Measurements from ENCODE around the gene C10orf90.

Gene C10orf90

GRCh38 chr10:126674741-126675515 lies 4.4 kb upstream of the C10orf90 start:
- no peak for DNase-seq

- DNase-seq, result no peak
Observed at GRCh38 chr10:126673565-126673964, 3.1 kb upstream of the C10orf90 start.

GRCh38 chr10:126671402-126671975 lies 996 bp upstream of the C10orf90 start:
- no peak for DNase-seq

GRCh38 chr10:126670895-126671261 lies 385 bp upstream of the C10orf90 start:
- no peak for DNase-seq

- DNase-seq, result no peak
Observed at GRCh38 chr10:126669168-126669567, 1.3 kb downstream of the C10orf90 start.

GRCh38 chr10:126668505-126668904 lies 2.0 kb downstream of the C10orf90 start:
- DNase-seq, result no peak

- no peak for DNase-seq
Observed at GRCh38 chr10:126667568-126667967, 2.9 kb downstream of the C10orf90 start.

GRCh38 chr10:126665207-126665606 lies 5.3 kb downstream of the C10orf90 start:
- DNase-seq, result no peak

- DNase-seq, result no peak
Observed at GRCh38 chr10:126663880-126664279, 6.6 kb downstream of the C10orf90 start.

GRCh38 chr10:126663328-126663727 lies 7.2 kb downstream of the C10orf90 start:
- DNase-seq, result no peak

GRCh38 chr10:126661841-126662515 lies 8.5 kb downstream of the C10orf90 start:
- DNase-seq, result no peak

- DNase-seq, result no peak
Observed at GRCh38 chr10:126661356-126661755, 9.1 kb downstream of the C10orf90 start.

GRCh38 chr10:126659750-126660149 lies 10.7 kb downstream of the C10orf90 start:
- DNase-seq, result no peak

GRCh38 chr10:126658928-126659327 lies 11.6 kb downstream of the C10orf90 start:
- no peak for DNase-seq

- no peak for DNase-seq
Observed at GRCh38 chr10:126654579-126654978, 15.9 kb downstream of the C10orf90 start.

- DNase-seq, result no peak
Observed at GRCh38 chr10:126651467-126651866, 19.0 kb downstream of the C10orf90 start.

GRCh38 chr10:126650161-126650560 lies 20.3 kb downstream of the C10orf90 start:
- no peak for DNase-seq

- no peak for DNase-seq
Observed at GRCh38 chr10:126647116-126647515, 23.4 kb downstream of the C10orf90 start.

GRCh38 chr10:126646110-126646509 lies 24.4 kb downstream of the C10orf90 start:
- DNase-seq, result no peak

- DNase-seq, result no peak
Observed at GRCh38 chr10:126640401-126640800, 30.1 kb downstream of the C10orf90 start.

- DNase-seq, result no peak
Observed at GRCh38 chr10:126639084-126639483, 31.4 kb downstream of the C10orf90 start.

- DNase-seq, result no peak
Observed at GRCh38 chr10:126638542-126638941, 32.0 kb downstream of the C10orf90 start.

GRCh38 chr10:126637501-126637900 lies 33.0 kb downstream of the C10orf90 start:
- no peak for DNase-seq

GRCh38 chr10:126634911-126635310 lies 35.6 kb downstream of the C10orf90 start:
- no peak for DNase-seq
